ENCODE measurements around the gene KLK3.
"Not testable (repeated sequence)": the region's sequence is repeated elsewhere in the genome, so short reads cannot be mapped to it uniquely, and the experiment has no call there.

The KLK3 gene

GRCh38 chr19:50854636-50855410 lies at the start of gene KLK3:
Gene KLK3, plus strand, starts transcription at chr19:50854915. Its CDS starts 41 bp downstream, at chr19:50854956.
- Histone ChIP-seq H3K4me2 (no peak within 1 kb of the TSS), H3K27me3 (no peaks in the 10 kb centered on the region), H3K9ac (no peak within 1 kb of the TSS), H3K36me3 (no peaks in the 10 kb centered on the region), H4K20me1 (no peaks in the 10 kb centered on the region), H3K27ac (no peak within 1 kb of the TSS), H3K4me3 (no peak within 1 kb of the TSS), H3K9me3 (replicated peaks in 1 of 11) (peaks cover 0 to 5% (median 2%) of the 10 kb centered on the region in 11 experiments; a peak in 9 of 22 replicates), H3K4me1 (peaks cover 0 to 9% (median 0%) of the 10 kb centered on the region in 10 experiments; a peak in 5 of 20 replicates)
- TF ChIP-seq Cebpa-rat (IDR thresholded peaks at IDR 0.05), result no peak

- Histone ChIP-seq H3K9ac (no peak overlapping the region), H3K4me3 (no peak overlapping the region), H3K27ac (no peak overlapping the region), H3K36me3 (no peaks in the 10 kb centered on the region), H3K4me1 (peaks cover 6 to 9% (median 8%) of the 10 kb centered on the region in 10 experiments; a peak in 15 of 20 replicates), H3K9me3 (replicated peaks in 1 of 11) (no peaks in the 10 kb centered on the region), H3K27me3 (no peaks in the 10 kb centered on the region), H4K20me1 (peaks cover 0 to under 1% (median 0%) of the 10 kb centered on the region in 11 experiments; a peak in 5 of 22 replicates), H3K4me2 (no peak overlapping the region)
- no peak for TF ChIP-seq Cebpa-rat (IDR thresholded peaks at IDR 0.05)
Measured at GRCh38 chr19:50808856-50809255, 45.9 kb upstream of the KLK3 start.

DNA sequence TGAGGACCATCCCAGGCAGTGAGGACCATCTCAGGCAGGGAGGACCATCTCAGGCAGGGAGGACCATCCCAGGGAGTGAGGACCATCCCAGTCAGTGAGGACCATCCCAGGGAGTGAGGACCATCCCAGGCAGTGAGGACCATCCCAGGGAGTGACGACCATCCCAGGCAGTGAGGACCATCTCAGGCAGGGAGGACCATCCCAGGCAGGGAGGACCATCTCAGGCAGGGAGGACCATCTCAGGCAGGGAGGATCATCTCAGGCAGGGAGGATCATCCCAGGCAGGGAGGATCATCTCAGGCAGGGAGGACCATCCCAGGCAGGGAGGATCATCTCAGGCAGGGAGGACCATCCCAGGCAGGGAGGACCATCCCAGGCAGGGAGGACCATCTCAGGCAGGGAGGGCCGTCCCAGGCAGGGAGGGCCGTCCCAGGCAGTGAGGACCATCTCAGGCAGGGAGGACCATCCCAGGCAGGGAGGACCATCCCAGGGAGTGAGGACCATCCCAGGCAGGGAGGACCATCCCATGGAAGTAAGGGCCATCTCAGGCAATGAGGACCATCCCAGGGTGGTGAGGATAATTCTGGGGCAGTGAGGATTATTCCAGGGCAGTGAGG lies 43.0 kb upstream of the KLK3 start:
- H3K4me3 ChIP-seq; H3K9me3 ChIP-seq (replicated peaks in 1 of 11); H3K4me1 ChIP-seq; H3K36me3 ChIP-seq; H4K20me1 ChIP-seq; H3K9ac ChIP-seq; H3K4me2 ChIP-seq; H3K27me3 ChIP-seq; H3K27ac ChIP-seq: not testable (repeated sequence)

DNA sequence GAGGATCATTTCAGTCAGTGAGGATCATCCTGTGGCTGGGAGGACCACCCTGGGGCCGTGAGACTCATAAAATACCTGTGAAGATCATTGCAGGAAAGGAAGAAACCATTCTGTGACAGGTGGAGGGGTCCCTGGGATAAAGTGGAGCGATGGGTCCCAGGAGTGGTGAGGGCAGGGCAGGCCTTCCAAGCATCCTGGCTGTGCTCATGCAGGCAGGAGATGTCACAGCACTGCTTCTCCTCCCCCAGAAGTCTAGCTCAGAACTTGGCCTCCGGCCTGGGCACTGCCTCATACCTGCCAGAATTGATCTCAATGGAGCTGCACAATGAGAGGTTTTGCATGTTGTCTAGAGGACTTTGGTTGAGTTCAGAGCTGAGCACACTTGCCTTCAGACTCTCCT lies 42.2 kb upstream of the KLK3 start:
- Histone ChIP-seq H3K36me3 (no peaks in the 10 kb centered on the region), H3K27ac (no peak overlapping the region), H3K9me3 (replicated peaks in 1 of 11) (peaks cover 0 to 5% (median 0%) of the 10 kb centered on the region in 11 experiments; a peak in 1 of 22 replicates), H4K20me1 (no peaks in the 10 kb centered on the region), H3K27me3 (no peaks in the 10 kb centered on the region), H3K4me1 (peaks cover 0 to 6% (median 6%) of the 10 kb centered on the region in 10 experiments; a peak in 18 of 20 replicates), H3K4me2 (no peak overlapping the region), H3K9ac (no peak overlapping the region), H3K4me3 (no peak overlapping the region)
- no peak for TF ChIP-seq Cebpa-rat (IDR thresholded peaks at IDR 0.05)

DNA sequence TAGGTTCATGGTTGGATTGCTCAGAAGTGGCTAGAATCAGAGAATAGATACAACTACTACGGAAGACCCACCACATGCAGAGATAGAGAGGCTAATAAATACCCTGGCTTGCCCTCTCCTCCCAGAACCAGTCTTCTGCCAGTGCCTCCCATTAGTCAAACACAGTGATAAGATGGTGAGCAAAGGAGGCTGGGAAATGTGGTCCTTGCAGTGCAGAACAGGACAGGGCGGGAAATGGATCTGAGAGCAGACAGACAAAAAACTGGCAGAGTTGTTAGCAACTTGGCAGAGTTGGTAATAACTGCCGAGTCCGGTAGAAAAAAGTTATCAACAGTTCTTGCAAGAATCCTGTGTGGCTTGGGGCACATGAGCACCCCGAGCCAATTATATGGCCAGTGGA lies 39.8 kb upstream of the KLK3 start:
- TF ChIP-seq Cebpa-rat (IDR thresholded peaks at IDR 0.05), result no peak
- no peak overlapping the region for H3K4me2 ChIP-seq
- no peak overlapping the region for H3K9ac ChIP-seq
- no peaks in the 10 kb centered on the region for H4K20me1 ChIP-seq
- H3K27ac ChIP-seq, result no peak overlapping the region
- H3K4me1 ChIP-seq, result peaks cover 20 to 30% (median 30%) of the 10 kb centered on the region in 10 experiments
- no peaks in the 10 kb centered on the region for H3K36me3 ChIP-seq
- peaks cover 0 to 5% (median 0%) of the 10 kb centered on the region in 11 experiments; a peak in 1 of 22 replicates for H3K9me3 ChIP-seq (replicated peaks in 1 of 11)
- H3K4me3 ChIP-seq, result no peak overlapping the region
- no peaks in the 10 kb centered on the region for H3K27me3 ChIP-seq

DNA sequence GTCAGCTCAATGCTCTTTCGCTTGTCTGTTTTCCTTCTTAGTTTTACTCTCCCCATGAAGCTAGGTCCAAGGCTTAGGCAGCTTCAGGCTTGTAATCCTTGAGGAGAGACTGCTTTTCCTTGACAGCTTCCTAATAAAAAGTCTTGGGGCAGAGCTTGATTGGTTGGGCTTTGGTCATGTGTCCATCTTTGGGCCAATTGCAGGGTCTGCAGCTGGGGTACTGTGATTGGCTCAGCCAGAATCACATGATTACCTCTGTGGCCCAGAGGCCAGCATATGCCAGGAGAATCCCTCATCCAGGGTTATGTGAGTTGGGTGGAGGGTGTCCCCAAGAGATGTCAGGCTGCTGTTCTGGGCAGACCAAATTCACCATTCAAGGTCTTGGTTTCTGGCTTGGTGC lies 39.3 kb upstream of the KLK3 start:
- H3K9ac ChIP-seq, result no peak overlapping the region
- H3K27ac ChIP-seq, result no peak overlapping the region
- H4K20me1 ChIP-seq, result no peaks in the 10 kb centered on the region
- no peak overlapping the region for H3K4me2 ChIP-seq
- peaks cover 25 to 36% (median 35%) of the 10 kb centered on the region in 10 experiments for H3K4me1 ChIP-seq
- no peak overlapping the region for H3K4me3 ChIP-seq
- H3K36me3 ChIP-seq, result no peaks in the 10 kb centered on the region
- TF ChIP-seq Cebpa-rat (IDR thresholded peaks at IDR 0.05), result no peak
- peaks cover 0 to 5% (median 0%) of the 10 kb centered on the region in 11 experiments; a peak in 1 of 22 replicates for H3K9me3 ChIP-seq (replicated peaks in 1 of 11)
- H3K27me3 ChIP-seq, result no peaks in the 10 kb centered on the region

GRCh38 chr19:50817941-50818858 lies 36.5 kb upstream of the KLK3 start:
- Histone ChIP-seq H3K4me3 (peak overlapping the region; percentile 49 to 71 (median 56)), H3K9ac (peak overlapping the region in 6 of 11 experiments; percentile 9 to 44 (median 30); a peak in 3 of 22 replicates), H3K4me2 (peak overlapping the region; percentile 85 to 98 (median 94)), H3K27me3 (no peaks in the 10 kb centered on the region), H3K27ac (no peak overlapping the region), H3K4me1 (peaks cover 44 to 62% (median 61%) of the 10 kb centered on the region in 10 experiments), H4K20me1 (no peaks in the 10 kb centered on the region), H3K9me3 (replicated peaks in 1 of 11) (peaks cover 0 to 5% (median 0%) of the 10 kb centered on the region in 11 experiments; a peak in 1 of 22 replicates), H3K36me3 (no peaks in the 10 kb centered on the region)
- no peak for TF ChIP-seq Cebpa-rat (IDR thresholded peaks at IDR 0.05)

DNA sequence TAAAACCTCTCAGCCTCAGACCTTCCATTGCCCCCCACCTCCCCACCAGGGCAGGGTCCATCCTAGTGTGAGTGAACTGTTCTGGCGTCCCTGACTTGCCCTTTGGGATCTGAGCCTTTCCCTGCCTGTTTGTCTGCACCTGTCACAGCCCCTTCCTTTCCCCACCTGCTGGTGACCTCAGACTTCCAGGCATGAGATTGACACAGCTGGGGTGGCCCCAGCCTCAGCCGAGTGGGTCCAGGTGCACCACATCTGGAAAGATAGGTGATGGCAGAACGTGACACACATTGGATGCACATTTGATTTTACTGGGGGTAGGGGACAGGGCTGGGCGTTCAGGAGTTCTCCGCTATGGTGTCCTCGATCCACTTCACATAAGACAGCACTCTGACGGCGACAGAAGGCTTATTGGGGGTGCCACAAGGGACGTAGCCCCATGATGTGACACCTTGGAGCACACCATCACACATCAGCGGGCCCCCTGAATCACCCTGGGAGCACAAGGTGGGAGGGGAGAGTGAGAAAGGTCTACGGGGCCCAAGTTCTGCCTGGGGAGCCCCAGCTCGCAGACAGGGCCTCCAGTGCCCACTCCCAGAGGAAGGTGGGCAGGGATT lies 35.7 kb upstream of the KLK3 start:
- Histone ChIP-seq H3K4me3 (peak overlapping the region in 4 of 10 experiments; percentile 49 to 63 (median 59); a peak in 5 of 20 replicates), H3K36me3 (no peaks in the 10 kb centered on the region), H4K20me1 (no peaks in the 10 kb centered on the region), H3K4me2 (peak overlapping the region; percentile 85 to 98 (median 94)), H3K9ac (peak overlapping the region in 1 of 11 experiments; percentile 39; a peak in 1 of 22 replicates), H3K27ac (no peak overlapping the region), H3K4me1 (peaks cover 52 to 70% (median 69%) of the 10 kb centered on the region in 10 experiments), H3K27me3 (no peaks in the 10 kb centered on the region), H3K9me3 (replicated peaks in 1 of 11) (peaks cover 0 to 5% (median 0%) of the 10 kb centered on the region in 11 experiments; a peak in 1 of 22 replicates)
- no peak for TF ChIP-seq Cebpa-rat (IDR thresholded peaks at IDR 0.05)

All from BLaER1 treated with 17β-estradiol and CSF1 and Interleukin-3, amounts not matched to agents 10 nM and 100 nM (cell line).